Renal cortical epithelial cell (primary cell): ENCODE results near the gene SPRY4. TPM values are rescaled to one million over a fixed set of nuclear protein-coding genes. Genes with fewer than 3 reads are reported as not detected.
"Not testable (repeated sequence)": the region's sequence is repeated elsewhere in the genome, so short reads cannot be mapped to it uniquely, and the experiment has no call there.

ENCODE experiments used
- DNase-seq: peaks from one replicate; pipeline ENCODE4 v3.0.0-alpha.2; 2011; ENCODE audit warnings: low read depth
- total RNA-seq: library from RNA; depleted of rRNA; stranded (reverse); fragments of >200 nt; gene quantifications from 2 replicates; pipeline ENCODE4 v1.2.3, GENCODE V29; 2014

Gene SPRY4
- total RNA-seq, 1 donor from 2014 or later, result 3.4 TPM

- DNase-seq, result no peak
Observed at GRCh38 chr5:142334538-142334937, 9.7 kb upstream of the SPRY4 start.

DNA sequence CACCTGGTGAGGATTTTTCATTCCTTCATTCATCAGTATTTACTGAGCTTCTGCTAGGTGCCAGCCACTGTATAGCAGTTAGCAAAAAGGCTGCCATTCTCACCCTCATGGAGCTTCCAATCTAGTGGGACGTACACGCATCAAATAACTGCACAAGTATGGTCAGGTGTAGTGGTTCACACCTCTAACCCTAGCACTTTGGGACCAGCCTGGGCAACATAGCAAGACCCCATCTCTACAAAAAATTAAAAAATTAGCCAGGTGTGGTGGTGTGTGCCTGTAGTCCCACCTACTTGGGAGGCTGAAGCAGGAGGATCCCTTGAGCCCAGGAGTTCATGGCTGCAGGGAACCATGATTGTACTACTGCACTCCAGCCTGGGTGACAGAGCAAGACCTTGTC is 8.9 kb upstream of the SPRY4 start:
- not testable (repeated sequence) for DNase-seq

GRCh38 chr5:142330444-142330843 is 5.6 kb upstream of the SPRY4 start:
- DNase-seq, result no peak

DNA sequence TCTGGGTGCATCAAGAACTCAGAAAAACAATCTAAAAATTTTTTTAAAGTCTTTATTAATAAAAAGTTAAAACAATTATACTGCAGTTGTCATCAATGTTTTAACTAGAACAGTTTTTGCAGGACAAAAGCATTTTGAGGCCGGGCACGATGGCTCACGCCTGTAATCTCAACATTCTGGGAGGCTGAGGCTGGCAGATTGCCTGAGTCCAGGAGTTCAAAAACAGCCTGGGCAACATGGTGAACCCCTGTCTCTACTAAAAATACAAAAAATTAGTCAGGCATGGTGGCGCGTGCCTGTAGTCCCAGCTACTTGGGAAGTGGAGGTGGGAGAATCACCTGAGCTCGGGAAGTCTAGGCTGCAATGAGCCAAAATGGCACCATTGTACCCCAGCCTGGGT is 5.2 kb upstream of the SPRY4 start:
- DNase-seq, result no peak

- DNase-seq, result no peak
Observed at GRCh38 chr5:142327111-142327842, 2.5 kb upstream of the SPRY4 start.

GRCh38 chr5:142326480-142326938 is 1.7 kb upstream of the SPRY4 start:
- no peak for DNase-seq

- DNase-seq, result peak; percentile 41
Observed at GRCh38 chr5:142325725-142326479, 1.1 kb upstream of the SPRY4 start.

GRCh38 chr5:142324136-142324870 is 518 bp downstream of the SPRY4 start:
- no peak for DNase-seq

GRCh38 chr5:142323480-142324135 is 1.2 kb downstream of the SPRY4 start:
- DNase-seq, result no peak

DNA sequence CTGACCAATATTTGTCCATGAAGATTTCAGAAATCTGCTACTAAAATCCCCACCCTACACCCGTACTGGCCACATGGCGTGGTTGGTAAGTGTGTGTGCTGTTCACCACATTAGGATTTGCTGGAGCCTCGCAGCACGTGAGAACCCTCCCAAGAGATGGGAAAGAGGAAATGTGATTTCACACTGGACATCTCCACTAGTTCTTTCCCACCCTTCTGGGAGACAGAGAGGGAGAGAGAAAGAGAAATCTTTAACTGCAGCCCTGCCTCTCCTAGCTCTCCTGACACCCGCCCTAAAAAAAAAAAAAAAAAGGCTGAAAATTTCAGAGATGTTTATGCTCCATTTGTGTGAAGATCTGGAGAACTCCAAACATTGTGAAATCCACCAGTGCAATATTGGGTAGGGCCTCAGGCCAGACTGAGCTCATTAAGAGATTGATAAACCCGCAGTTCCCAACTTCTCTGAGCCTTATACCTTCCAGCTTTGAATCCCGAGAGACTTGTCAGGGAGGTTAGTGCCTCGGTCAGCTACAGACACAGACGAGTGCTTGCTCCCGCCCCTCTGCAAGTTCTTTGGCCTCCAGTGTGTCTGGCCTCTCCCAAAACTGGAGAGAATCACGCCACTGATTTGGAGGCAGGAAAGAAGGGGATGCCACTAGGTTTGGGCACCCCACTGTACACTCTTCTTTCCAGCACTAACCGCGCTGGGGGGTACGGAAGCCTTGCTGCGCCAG is 1.9 kb downstream of the SPRY4 start:
- no peak for DNase-seq

- no peak for DNase-seq
Observed at GRCh38 chr5:142322403-142322746, 2.4 kb downstream of the SPRY4 start.

DNA sequence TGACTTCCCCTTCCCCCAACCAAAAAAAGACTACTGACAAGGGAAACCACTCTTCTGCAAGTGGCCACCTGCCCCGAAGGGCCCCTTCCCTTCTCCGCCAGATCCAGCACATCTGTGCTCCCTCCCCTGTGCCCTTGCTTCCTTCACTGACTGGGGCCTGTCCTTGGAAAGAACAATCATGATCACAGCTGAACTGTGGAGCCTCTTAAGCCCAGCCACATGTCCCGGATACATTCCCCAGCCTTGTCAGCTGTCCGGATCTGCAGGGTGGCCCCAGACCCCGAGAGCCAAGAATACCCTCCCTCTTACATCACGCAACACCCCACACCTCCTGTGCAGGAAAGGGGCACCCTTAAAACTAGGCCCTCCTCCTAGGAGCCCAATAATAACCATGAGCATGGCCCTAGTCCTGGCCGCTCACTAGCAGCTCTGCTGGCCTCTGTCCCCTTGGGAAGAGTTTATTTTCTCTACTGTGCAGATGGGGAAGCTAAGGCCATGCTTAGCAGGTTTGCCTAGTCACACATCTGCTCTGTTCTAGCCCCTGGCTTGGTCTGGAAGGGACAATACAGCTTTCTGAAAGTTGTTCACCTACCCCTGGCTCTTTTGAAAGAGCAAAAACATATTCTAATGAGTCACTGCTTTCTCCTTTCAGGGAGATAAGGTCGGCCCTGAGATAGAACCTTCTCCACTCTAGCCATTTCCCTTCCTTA is 3.8 kb downstream of the SPRY4 start:
- no peak for DNase-seq

DNA sequence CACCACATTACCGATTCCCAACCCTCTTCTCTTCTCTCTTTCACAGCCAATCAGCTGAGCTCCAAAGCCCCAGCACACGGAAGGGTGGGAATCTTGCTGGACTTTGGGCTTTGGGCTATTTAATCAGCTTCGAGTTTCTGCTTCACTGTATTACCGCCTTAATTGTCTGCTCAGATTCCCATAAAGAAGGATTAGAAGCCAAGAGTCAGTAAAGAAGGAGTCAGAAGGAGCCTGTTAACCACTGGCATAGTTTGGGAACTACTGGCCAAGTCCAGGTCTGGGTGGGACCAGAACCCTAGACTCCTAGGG is 4.4 kb downstream of the SPRY4 start:
- DNase-seq, result no peak

DNA sequence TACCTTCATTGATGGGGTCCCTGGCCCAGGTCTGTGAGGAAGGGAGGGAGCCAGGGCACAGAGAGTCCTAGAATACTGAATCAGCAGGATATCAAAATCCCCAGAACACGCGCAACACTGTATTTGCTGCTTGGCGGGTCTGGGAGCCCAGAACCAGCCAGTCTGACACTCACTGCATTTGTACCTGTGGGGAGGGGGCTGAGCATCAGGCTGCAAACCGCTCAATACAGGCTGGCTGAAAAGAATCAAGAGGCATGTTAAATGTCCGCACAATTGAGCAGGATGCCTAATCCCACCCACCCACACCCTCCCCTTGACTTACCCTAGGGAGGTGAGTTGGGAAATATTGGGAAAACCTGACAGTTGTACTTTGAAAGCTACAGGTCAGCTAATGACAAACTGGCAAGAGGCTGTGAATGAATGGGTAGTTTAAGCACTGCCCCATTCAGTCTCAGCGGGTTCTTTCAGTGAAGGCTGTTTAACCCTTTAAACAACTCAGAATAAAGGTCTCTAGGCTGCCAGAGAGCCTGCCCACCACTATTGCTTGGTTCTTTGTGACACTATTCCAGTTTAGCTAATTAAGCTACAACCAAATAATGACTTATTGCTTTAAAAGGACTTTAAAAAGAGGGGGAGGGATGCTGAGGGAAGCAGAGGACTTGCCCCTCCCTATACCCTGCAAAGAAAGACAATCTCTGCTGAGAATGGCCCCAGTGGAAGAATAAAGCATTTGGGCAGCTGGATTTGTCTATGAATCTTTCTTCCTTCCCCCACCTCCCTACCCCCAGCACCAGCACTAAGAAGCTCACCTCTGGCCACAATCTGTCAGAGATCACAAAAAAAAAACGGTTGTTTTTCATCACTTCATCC is 5.0 kb downstream of the SPRY4 start:
- peak; percentile 55 for DNase-seq

DNA sequence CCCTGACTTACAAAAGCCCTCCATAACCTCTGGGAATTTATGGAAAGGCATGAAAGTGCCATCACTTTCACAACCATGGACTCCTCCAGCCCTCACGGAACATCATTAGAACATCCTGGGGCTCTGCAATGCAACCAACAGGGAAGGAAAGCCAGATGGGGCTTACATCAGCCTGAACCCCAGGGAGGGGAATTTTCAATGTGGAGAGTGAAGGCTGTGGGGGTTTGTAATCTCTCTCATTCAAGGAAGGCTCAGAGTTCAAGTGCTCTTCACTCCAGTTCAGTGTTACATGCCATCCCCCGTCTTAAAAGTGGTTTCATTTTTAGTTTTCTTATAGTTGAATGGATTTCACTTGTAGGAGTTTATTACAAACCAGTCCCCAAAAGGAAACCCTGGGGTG is 5.7 kb downstream of the SPRY4 start:
- DNase-seq, result no peak

- no peak for DNase-seq
Observed at GRCh38 chr5:142317753-142318152, 7.1 kb downstream of the SPRY4 start.

GRCh38 chr5:142317173-142317572 is 7.6 kb downstream of the SPRY4 start:
- DNase-seq, result no peak

- DNase-seq, result no peak
Observed at GRCh38 chr5:142316681-142317080, 8.1 kb downstream of the SPRY4 start.

DNA sequence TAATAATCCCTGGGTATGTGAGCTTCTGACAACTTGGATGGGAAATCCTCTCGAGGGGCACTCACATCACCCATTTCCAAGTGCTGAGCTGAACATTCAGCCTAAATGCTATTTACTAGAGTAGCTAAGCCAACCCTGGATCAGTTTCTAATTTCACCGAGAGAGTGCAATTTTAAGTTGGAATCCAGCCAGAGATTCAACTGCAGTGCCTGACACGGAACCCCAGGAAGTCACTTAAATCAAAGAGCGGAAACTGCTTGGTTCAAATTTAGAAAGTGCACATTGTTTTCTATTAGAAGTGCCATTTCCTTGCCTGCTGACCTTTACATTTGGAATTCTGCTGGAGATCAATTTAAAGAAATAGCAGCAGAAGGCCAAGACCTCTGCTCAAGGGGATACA is 8.8 kb downstream of the SPRY4 start:
- no peak for DNase-seq
